ENCODE measurements around the gene ZNF839. TPM values are rescaled to one million over a fixed set of nuclear protein-coding genes. Genes with fewer than 3 reads are reported as not detected.

Gene ZNF839
- polyA plus RNA-seq, 2 of the 4 experiments (the other 2 are of a cell fraction) = 6.0 to 10.8 TPM

DNA sequence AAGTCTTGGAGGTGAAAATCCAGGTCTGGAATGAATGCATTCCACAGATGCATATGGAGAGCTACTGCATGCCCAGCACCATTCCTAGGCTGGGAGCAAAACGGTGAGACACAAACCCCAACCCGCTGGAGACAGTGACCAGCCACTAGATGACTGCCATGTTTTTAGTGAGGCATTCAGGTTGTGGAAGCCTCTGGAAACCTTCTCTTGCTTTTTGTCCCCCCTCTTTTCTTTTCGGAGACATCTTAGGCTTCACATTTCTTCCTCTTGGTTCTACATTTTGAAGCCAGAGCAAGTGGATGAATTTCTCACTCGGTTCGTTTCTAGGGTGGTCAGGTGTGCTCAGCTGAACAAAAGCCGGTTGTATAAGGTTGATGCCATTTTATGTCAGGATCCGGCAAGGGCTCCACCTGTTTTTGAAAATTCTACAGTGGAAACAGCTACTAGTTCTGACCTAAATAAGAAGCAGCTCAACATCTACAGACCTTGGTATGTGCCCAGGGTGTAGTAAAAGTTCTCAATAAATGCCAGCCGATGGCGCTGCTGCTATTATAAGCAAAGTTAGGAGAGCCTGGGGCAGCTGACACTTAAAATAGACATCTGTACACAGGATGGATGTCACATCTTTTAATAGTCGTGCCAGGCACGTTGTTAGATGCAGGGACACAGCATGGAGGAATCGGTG lies 1.8 kb upstream of the ZNF839 start:
- Histone ChIP-seq H3K27ac (peak overlapping the region; percentile 79 to 99), H3K4me3 (peak overlapping the region; percentile 51), H3K4me2 (peak overlapping the region; percentile 90), H3K9me3 (no peaks in the 10 kb centered on the region), H3K4me1 (peaks cover 37% of the 10 kb centered on the region)
- FAIRE-seq (no peak), ATAC-seq (peak in 1 of 2 experiments; percentile 6; a peak in 2 of 6 replicates), DNase-seq (ENCODE audit: low read depth in 1 of 2, low spot score in 1 of 2) (peak in 1 of 2 experiments; percentile 68)
- 23% methylated on average over 12 of the region's 12 CpGs for WGBS (ENCODE audit: missing lambda C conversion rate)
- TF ChIP-seq PHF8 (IDR thresholded peaks at IDR 0.05; ENCODE audit: borderline replicate concordance, low read depth) (0 out of 2 replicates have a peak, but pooled peaks have one; percentile 9), ZSCAN20 (CRISPR knock-in tag; IDR thresholded peaks at IDR 0.05) (no peak), KDM1A (IDR thresholded peaks at IDR 0.05; ENCODE audit: low read depth) (no peak), CBX2 (IDR thresholded peaks at IDR 0.05; ENCODE audit: borderline replicate concordance, low read depth) (no peak), RAD21 (conservative IDR thresholded peaks at IDR 0.05 in 1 of 2, IDR thresholded peaks at IDR 0.05 in 1 of 2) (peak in 1 of 2 experiments; percentile 29; a peak in 1 of 5 replicates)
- TF ChIP-seq, protein P1, sequence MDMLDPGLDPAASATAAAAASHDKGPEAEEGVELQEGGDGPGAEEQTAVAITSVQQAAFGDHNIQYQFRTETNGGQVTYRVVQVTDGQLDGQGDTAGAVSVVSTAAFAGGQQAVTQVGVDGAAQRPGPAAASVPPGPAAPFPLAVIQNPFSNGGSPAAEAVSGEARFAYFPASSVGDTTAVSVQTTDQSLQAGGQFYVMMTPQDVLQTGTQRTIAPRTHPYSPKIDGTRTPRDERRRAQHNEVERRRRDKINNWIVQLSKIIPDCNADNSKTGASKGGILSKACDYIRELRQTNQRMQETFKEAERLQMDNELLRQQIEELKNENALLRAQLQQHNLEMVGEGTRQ (IDR thresholded peaks at IDR 0.05) = no peak
- POLR2A ChIA-PET = interaction anchor here (0.7 kb wide), 2 partner anchors 45 to 1431 kb away, joined by 3 to 4 read pairs; partner anchors contain the start of genes CINP and TECPR2
- CTCF ChIA-PET = interaction anchor here (0.6 to 8.8 kb wide), 29 partner anchors 8 to 473 kb away, joined by 3 to 100 read pairs (median 6); partner anchors contain the start of gene MOK

DNA sequence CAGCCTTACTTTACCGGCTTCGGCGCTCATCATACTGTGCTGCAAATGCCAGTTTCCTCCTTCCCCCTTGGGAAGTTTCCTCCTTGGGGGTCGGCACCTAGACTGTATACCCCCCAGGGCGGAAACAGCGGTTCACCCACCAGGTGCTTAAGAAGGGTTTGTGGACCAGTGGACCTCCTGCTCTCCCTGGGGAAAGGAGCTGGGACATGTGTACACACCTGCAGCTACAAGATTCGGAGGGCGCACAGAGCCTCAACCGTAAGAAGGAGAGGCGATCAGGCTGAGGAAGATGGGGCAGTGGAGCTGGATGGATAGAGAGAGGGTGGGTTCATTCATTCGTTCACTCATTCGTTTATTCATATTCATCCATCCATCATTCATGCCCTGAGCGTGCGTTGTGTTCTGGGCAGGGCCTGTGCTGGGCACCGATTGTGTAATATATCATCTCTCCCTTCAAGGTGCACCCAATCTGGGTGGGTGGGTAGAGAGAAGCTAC lies 717 bp upstream of the ZNF839 start:
- no peaks in the 10 kb centered on the region for H3K9me3 ChIP-seq
- 71% methylated on average over 15 of the region's 15 CpGs for WGBS (ENCODE audit: missing lambda C conversion rate)
- H3K4me3 ChIP-seq = peak overlapping the region; percentile 94
- peak overlapping the region; percentile 90 for H3K4me2 ChIP-seq
- DNase-seq (ENCODE audit: low read depth in 1 of 2, low spot score in 1 of 2) = no peak
- FAIRE-seq = no peak
- H3K4me1 ChIP-seq = peaks cover 40% of the 10 kb centered on the region
- CTCF ChIA-PET = interaction anchor here (1.0 to 8.8 kb wide), 8 partner anchors 10 to 358 kb away, joined by 3 to 100 read pairs (median 18); partner anchors contain the start of gene MOK
- TF ChIP-seq CEBPB (IDR thresholded peaks at IDR 0.05) = peak; percentile 23 to 74; a peak in 2 of 4 replicates
- TF ChIP-seq KDM5A (IDR thresholded peaks at IDR 0.05) = no peak
- no peak for TF ChIP-seq E2F6 (IDR thresholded peaks at IDR 0.05; ENCODE audit: borderline replicate concordance, low read depth)
- peak overlapping the region; percentile 98 to 99 for H3K27ac ChIP-seq
- ATAC-seq = no peak
- POLR2A ChIA-PET = no interaction called here

GRCh38 chr14:102320033-102320660 lies 601 bp downstream of the ZNF839 start:
- no peak for FAIRE-seq

GRCh38 chr14:102320671-102321455 lies 1.3 kb downstream of the ZNF839 start:
- peak overlapping the region; percentile 98 to 99; a peak in 5 of 6 replicates for H3K27ac ChIP-seq
- no peaks in the 10 kb centered on the region for H3K9me3 ChIP-seq
- ChIA-PET CTCF (interaction anchor here (1.0 to 8.8 kb wide), 8 partner anchors 14 to 360 kb away, joined by 3 to 100 read pairs (median 4); partner anchors contain the start of genes CINP and TECPR2), POLR2A (interaction anchor here (1.1 kb wide), 1 partner anchor 42 kb away, joined by 3 read pairs; the partner anchor contains the start of genes CINP and TECPR2)
- peak overlapping the region; percentile 95 for H3K4me2 ChIP-seq
- ATAC-seq (no peak), FAIRE-seq (no peak), DNase-seq (ENCODE audit: low read depth in 1 of 2, low spot score in 1 of 2) (no peak)
- WGBS (ENCODE audit: missing lambda C conversion rate) = 90% methylated on average over 17 of the region's 17 CpGs
- TF ChIP-seq CBX2 (IDR thresholded peaks at IDR 0.05; ENCODE audit: borderline replicate concordance, low read depth) (no peak), ESRRA (IDR thresholded peaks at IDR 0.05; ENCODE audit: borderline replicate concordance, low read length) (peak; percentile 35; the same call in 1 of the 2 replicates)
- H3K4me1 ChIP-seq = peaks cover 37% of the 10 kb centered on the region
- H3K4me3 ChIP-seq = peak overlapping the region; percentile 94

More at GRCh38 chr14:102320033-102320660, 601 bp downstream of the ZNF839 start:
- ChIA-PET POLR2A (interaction anchor here (0.8 kb wide), 1 partner anchor 15 kb away, joined by 3 read pairs; the partner anchor contains the start of gene MOK), CTCF (interaction anchor here (0.5 to 8.8 kb wide), 9 partner anchors 15 to 359 kb away, joined by 3 to 100 read pairs (median 4); partner anchors contain the start of genes CINP and TECPR2)
- peak in 1 of 2 experiments; percentile 36 for DNase-seq (ENCODE audit: low read depth in 1 of 2, low spot score in 1 of 2)
- peak overlapping the region; percentile 95 for H3K4me2 ChIP-seq
- peak overlapping the region; percentile 94 for H3K4me3 ChIP-seq
- 8% methylated on average over 23 of the region's 30 CpGs for WGBS (ENCODE audit: missing lambda C conversion rate)
- peak in 1 of 2 experiments; percentile 10; a peak in 2 of 6 replicates for ATAC-seq
- no peaks in the 10 kb centered on the region for H3K9me3 ChIP-seq
- TF ChIP-seq RAD21 (conservative IDR thresholded peaks at IDR 0.05 in 1 of 2, IDR thresholded peaks at IDR 0.05 in 1 of 2) (no peak), HEYL (CRISPR knock-in tag; IDR thresholded peaks at IDR 0.05) (no peak), PHF8 (IDR thresholded peaks at IDR 0.05; ENCODE audit: borderline replicate concordance, low read depth) (peak; percentile 48)
- peak overlapping the region; percentile 98 to 99 for H3K27ac ChIP-seq
- peaks cover 39% of the 10 kb centered on the region for H3K4me1 ChIP-seq
